Brain pericyte (primary cell): ENCODE data around the gene CNTD1.
"Not testable (repeated sequence)": the region's sequence is repeated elsewhere in the genome, so short reads cannot be mapped to it uniquely, and the experiment has no call there.

Source experiments
- DNase-seq: peaks from one replicate; pipeline ENCODE4 v3.0.0-alpha.2; 2012; ENCODE audit warnings: low read depth, low spot score

CNTD1 gene

DNA sequence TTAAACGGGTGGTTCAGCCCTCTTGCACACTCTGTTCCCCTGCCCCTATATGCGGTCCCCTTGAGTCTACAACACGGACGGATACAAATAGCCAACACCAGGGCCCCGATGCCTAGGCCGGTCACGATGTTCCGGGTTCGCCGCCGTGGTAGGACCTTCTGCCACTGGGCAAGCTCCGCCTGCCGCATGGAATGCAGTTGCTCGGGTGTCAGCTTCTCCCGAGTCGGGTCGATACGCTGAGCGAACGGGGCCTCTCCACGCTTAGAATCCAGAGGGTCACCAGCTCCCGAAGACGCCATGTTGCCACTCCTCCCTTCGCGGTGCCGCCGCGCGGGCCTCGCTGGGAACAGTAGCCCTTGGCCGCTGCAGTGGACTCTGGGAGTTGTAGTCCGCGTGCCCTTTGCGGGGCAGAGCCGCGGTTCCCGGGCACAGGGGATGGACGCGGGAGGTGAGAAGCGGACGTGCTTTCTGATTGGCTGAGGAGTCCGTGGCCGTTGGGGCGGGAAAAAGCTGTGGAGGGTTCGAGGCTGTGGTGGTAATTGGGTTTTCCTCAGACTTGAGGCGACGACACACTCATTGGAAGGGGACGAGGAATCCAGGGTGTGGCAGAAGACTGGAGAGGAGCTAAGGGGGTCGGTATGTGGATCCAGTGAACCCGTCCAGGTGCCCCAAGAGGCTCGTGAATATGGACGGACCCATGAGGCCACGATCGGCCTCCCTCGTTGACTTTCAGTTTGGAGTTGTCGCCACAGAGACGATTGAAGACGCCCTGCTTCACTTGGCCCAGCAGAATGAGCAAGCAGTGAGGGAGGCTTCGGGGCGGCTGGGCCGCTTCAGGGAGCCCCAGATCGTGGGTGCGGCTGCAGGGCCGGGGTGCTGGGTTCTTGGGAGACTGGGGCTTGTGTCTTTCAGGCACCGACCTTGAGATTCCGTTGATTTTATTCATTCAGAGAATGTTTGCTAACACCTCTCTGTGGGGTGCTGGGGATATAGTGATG is at the start of gene CNTD1, which contains the start of gene COA3:
Gene CNTD1 (plus strand): TSS at position 479 of the 998 bp plus-strand sequence. CDS start 207 bp downstream, at position 686.
Gene COA3 (minus strand): TSS at position 322 of the 998 bp plus-strand sequence. CDS start 23 bp downstream, at position 299.
- no peak for DNase-seq

DNA sequence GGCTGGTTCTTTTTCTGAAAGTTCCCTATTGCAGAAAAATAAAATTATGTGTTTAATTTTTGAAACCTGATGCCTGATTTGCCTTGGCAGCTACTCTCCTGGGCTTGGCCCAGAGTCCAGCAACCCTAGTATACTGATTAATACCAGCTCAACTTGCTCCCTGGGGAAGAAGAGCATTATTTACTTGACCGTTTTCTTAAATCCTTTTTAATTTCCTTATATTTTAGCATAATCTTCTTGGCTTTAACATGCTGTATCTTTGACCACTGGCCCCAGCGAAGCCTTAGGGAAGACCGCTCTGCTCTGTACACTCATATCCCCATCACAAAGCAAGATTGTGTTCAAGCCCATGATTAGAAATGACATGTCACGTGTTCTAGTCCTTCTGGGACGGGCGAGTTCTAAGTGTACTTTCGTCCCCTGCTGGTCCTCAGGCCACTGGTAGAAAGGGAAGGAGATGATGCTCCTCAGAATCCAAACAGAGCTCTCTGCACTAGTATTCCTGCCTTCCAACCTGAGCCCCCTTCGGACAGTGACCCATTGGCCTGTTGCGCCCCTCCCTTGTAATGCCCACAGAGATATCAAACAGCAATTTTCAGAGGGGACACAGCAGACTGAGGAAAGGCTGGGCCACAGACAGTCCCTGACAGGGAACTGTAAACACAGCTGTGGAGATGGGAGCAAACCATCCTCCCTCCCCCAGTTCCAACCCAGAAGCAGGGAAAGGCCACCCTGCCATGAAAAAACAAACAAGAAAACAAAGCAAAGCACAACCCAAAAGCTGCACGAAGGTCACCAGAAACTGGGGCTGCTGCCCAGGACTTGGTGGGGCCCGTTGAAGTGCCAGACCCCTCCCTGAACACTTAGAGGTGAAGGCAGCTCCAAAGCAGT is 49.5 kb upstream of the CNTD1 start:
- DNase-seq, result no peak

DNA sequence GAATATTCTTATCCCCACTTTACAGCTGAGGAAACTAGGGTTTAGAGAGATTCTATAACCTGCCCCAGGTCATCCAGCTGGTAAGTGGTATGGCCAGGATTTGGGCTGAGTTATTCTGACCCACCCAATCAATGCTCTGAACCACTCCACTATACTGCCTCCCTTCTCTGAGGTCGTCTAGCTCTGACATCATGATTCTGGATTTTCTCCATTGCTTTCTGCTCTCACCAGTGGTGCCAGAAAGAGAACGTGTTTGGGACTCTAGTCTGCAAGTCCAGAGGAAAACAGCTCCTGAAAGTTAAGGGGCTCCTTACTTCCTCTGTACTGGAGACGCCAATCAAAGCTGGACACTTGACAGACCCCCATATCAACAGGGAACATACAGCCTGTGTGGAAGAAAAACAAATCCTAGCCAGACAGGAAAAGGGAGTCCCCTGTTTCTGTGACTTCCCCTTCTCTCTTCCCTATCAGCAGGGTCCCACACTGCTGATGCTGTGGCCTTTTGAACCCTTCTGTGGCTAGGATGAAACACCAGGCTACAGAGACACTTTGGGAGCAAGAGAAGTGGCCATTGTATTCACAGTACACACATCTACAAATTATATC is 47.8 kb upstream of the CNTD1 start:
- no peak for DNase-seq

GRCh38 chr17:42751628-42752027 is 47.0 kb upstream of the CNTD1 start:
- no peak for DNase-seq

- no peak for DNase-seq
Measured at GRCh38 chr17:42754782-42755181, 43.9 kb upstream of the CNTD1 start.

- no peak for DNase-seq
Measured at GRCh38 chr17:42759982-42760651, 38.5 kb upstream of the CNTD1 start.

DNA sequence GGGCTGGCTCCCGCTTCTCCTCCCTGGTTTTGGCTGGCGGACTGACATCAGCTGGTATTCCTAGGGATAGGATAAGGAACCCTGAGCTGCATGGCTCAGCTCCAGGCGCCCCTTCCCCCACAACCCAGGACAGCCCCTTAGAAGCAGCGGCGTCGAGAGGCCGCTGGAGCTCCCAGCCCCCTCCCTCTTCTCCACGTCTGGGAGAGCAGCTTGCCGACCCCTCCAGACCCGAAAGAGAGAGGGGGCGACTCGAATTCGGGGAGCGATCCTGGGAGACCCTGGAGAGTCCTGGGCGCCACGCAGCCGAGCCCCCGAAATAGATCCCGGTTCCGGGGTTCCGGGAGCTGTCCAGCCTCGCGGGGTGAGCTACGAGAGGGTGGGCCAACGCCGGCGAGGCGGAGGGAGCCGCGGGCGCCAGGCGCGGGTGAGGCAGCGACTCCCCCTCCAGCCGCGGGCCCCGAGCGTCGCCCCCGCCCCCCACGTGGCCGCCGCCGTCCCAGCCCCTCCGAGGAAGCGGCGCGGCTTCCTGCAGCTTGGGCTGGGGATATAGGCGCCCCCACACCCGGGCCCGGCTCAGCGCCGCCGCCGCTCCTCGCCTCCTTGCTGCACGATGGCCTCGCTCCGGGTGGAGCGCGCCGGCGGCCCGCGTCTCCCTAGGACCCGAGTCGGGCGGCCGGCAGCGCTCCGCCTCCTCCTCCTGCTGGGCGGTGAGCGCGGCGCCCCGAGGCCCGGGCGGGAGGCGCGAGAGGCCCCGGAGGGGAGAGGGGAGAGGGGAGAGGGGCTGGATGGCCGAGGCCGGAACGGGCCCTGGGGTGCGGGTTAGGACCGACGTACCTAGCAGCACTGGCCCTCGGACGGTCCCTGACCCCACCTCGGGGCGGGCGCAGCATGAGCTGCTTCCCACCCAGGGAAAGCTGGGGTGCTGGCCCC is 37.7 kb upstream of the CNTD1 start, which contains the start of gene RAMP2:
Gene RAMP2 (plus strand): TSS at position 576 of the 930 bp plus-strand sequence. CDS start 35 bp downstream, at position 611.
- no peak for DNase-seq

- no peak for DNase-seq
Measured at GRCh38 chr17:42761638-42762037, 37.0 kb upstream of the CNTD1 start.

GRCh38 chr17:42766124-42766523 is 32.5 kb upstream of the CNTD1 start:
- DNase-seq, result no peak

- DNase-seq, result no peak
Measured at GRCh38 chr17:42767512-42767911, 31.1 kb upstream of the CNTD1 start.

GRCh38 chr17:42768006-42768405 is 30.7 kb upstream of the CNTD1 start:
- not testable (repeated sequence) for DNase-seq

GRCh38 chr17:42769964-42770363 is 28.7 kb upstream of the CNTD1 start:
- not testable (repeated sequence) for DNase-seq

DNA sequence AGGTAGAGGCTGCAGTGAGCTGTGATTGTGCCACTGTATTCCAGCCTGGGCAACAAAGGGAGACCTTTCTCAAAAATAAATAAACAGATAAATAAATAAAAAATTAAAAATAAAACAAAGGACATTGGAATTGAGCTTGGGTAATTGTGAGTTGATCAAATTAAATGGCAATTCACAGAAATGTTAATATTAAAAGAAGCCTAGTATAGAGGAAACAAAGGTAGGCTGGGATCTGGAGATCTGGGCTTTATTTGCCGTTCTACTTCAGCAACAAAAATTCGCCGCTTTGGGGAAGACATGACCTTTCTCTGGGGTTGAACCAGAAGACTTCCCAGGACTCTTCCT is 25.7 kb upstream of the CNTD1 start:
- DNase-seq, result no peak

- DNase-seq, result peak; percentile 45
Measured at GRCh38 chr17:42773290-42774035, 25.2 kb upstream of the CNTD1 start, which contains the start of gene VPS25. Gene VPS25, plus strand, starts transcription at chr17:42773449. Its CDS starts 27 bp downstream, at chr17:42773476.

- no peak for DNase-seq
Measured at GRCh38 chr17:42774066-42774745, 24.5 kb upstream of the CNTD1 start.

- DNase-seq, result no peak
Measured at GRCh38 chr17:42775534-42776098, 23.0 kb upstream of the CNTD1 start.

DNA sequence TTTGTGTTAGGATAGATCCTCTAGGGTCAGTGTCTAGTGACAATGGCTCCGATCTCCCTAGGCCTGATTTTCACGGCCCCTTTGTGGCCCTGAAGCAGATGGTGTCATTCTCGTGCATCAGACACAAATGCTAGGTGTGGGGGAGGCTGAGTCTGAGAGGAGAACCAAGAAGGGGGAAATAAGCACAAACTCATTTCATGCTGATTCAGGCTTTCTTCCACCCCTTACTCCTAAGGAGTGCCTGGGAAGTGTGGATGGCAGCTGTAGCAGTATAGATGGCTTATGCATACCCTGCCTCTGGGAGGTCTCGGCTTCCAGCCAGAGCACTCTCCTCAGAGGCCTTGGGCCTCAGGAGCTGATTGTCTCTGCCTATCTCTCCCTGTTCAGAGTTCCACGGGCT is 20.1 kb upstream of the CNTD1 start:
- DNase-seq, result no peak

DNA sequence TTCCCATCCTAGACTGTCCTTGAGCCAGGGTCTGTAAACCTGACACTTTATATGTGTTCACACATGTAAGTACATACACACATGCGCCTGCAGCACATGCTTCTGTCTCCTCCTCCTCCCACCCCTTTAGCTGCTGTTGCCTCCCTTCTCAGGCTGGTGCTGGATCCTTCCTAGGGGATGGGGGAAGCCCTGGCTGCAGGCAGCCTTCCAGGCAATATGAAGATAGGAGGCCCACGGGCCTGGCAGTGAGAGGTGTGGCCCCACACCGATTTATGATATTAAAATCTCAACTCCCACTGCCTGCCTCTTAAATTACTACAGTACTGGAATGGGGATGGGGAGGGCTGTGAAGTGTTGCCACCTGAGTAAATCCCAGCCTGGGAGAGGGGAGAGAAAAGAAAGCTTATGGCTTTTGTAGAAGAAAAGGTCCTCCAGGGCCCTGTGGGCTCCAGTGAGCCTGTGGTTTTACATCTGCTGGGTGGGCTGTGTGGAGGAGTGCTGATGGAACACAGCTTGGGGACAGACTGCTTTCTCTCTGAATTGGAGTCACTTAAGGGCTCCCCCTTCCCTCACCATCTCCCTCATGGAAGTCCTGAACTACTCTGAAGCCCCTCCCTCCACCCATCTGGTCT is 19.2 kb upstream of the CNTD1 start:
- no peak for DNase-seq
